Endothelial cell (in vitro differentiated cells): ENCODE results near the gene ERLEC1. TPM values are rescaled to one million over a fixed set of nuclear protein-coding genes. Genes with fewer than 3 reads are reported as not detected.
"Not testable (repeated sequence)": the region's sequence is repeated elsewhere in the genome, so short reads cannot be mapped to it uniquely, and the experiment has no call there.

Source experiments
- DNase-seq: peaks from one replicate; pipeline ENCODE4 v3.0.0; 2021; ENCODE audit warnings: low spot score
- H3K27ac Mint-ChIP-seq: one replicate; pipeline ENCODE4 v1.8.0; 2021; ENCODE audit warnings: mixed read lengths, inconsistent platforms; ENCODE audit not compliant: unreplicated experiment
- H3K27me3 Mint-ChIP-seq: one replicate; pipeline ENCODE4 v1.8.0; 2021; ENCODE audit warnings: mild to moderate bottlenecking, moderate library complexity, mixed read lengths, inconsistent platforms; ENCODE audit not compliant: unreplicated experiment
- H3K36me3 Mint-ChIP-seq: one replicate; pipeline ENCODE4 v1.8.0; 2021; ENCODE audit warnings: mild to moderate bottlenecking, low read depth, mixed read lengths, inconsistent platforms; ENCODE audit not compliant: unreplicated experiment
- H3K4me1 Mint-ChIP-seq: one replicate; pipeline ENCODE4 v1.8.0; 2021; ENCODE audit warnings: mild to moderate bottlenecking, mixed read lengths, inconsistent platforms; ENCODE audit not compliant: unreplicated experiment
- H3K4me3 Mint-ChIP-seq: one replicate; pipeline ENCODE4 v1.8.0; 2021; ENCODE audit warnings: mild to moderate bottlenecking, mixed read lengths, inconsistent platforms; ENCODE audit not compliant: unreplicated experiment
- H3K9me3 Mint-ChIP-seq: one replicate; pipeline ENCODE4 v1.8.0; 2021; ENCODE audit warnings: mixed read lengths, inconsistent platforms; ENCODE audit not compliant: unreplicated experiment
- total RNA-seq: library from RNA; stranded (reverse); fragmentation: NEBNext Ultra II Directional; extraction: Animal tissue kit (Norgen Biotek cat#: 25700); gene quantifications from one replicate; pipeline ENCODE4 v1.2.1, GENCODE V29; 2021; ENCODE audit not compliant: unreplicated experiment
- TF ChIP-seq, protein P1 (sequence below): fragments of 200-600 bp; sonication (generic); IDR thresholded peaks from one replicate; pipeline ENCODE4 v1.5.0; 2021; ENCODE audit warnings: antibody characterized with exemption; ENCODE audit not compliant: unreplicated experiment

The ERLEC1 gene
- total RNA-seq, 1 donor from 2014 or later: 31.0 TPM

DNA sequence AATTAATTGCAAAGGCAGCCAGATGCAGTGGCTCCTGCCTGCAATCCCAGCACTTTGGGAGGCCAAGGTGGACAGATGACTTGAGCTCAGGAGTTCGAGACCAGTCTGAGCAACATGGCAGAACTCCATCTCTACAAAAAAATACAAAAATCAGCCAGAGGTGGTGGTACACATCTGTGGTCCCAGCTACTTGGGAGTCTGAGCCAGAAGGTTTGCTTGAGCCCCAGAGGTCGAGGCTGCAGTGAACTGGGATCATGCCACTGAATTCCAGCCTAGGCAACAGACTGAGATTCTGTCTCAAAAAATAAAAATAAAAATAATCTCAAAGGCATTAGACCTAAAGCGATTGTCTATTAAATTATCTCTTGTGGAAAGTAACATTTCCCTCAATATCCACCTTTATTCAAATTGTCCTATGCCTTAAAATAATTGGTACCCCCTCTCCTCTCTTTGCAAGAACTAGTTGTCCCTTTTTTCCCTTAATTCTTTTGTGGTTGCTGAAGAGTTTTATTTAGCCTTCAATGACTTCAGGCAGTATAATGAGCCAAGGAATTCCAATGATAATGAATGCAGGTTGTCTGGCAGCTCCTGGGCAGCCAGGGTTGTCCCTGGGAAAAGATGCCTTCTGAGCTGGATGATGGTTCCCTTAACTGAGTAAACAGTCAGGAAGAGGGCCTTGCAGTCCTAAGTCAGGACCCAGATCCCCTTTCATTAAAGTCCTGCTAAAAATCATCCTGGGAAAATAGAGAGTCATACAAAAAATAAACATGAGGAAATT, 40.7 kb downstream of the ERLEC1 start:
- DNase-seq: no peak

DNA sequence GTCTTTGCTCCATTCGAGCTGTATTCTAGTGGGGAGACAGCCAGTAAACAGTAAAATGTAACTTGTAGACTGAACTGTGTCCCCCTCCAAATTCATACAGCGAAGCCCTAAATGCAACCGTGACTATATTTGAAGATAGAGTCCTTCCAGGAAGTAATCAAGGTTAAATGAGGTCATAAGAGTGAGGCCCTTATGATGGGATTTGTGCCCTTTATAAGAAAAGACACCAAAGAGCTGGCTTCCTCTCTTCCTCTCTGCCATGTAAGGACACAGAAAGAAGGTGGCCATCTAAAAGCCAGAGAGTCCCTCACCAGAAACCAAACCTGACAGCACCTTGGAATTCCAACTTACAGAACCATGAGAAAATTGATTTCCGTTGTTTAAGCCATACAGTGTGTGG, 41.5 kb downstream of the ERLEC1 start:
- Mint-ChIP-seq H3K4me3 (no peak overlapping the region), H3K27ac (no peak overlapping the region), H3K4me1 (no peaks in the 10 kb centered on the region), H3K27me3 (peaks cover 3% of the 10 kb centered on the region), H3K36me3 (peaks cover 8% of the 10 kb centered on the region), H3K9me3 (no peaks in the 10 kb centered on the region)
- DNase-seq: no peak
- TF ChIP-seq, protein P1, sequence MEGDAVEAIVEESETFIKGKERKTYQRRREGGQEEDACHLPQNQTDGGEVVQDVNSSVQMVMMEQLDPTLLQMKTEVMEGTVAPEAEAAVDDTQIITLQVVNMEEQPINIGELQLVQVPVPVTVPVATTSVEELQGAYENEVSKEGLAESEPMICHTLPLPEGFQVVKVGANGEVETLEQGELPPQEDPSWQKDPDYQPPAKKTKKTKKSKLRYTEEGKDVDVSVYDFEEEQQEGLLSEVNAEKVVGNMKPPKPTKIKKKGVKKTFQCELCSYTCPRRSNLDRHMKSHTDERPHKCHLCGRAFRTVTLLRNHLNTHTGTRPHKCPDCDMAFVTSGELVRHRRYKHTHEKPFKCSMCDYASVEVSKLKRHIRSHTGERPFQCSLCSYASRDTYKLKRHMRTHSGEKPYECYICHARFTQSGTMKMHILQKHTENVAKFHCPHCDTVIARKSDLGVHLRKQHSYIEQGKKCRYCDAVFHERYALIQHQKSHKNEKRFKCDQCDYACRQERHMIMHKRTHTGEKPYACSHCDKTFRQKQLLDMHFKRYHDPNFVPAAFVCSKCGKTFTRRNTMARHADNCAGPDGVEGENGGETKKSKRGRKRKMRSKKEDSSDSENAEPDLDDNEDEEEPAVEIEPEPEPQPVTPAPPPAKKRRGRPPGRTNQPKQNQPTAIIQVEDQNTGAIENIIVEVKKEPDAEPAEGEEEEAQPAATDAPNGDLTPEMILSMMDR: no peak

More for the DNA sequence above, 40.7 kb downstream of the ERLEC1 start:
- Mint-ChIP-seq H3K4me1 (no peaks in the 10 kb centered on the region), H3K27me3 (peaks cover 3% of the 10 kb centered on the region), H3K36me3 (peaks cover 8% of the 10 kb centered on the region), H3K27ac (no peak overlapping the region), H3K4me3 (no peak overlapping the region), H3K9me3 (no peaks in the 10 kb centered on the region)
- TF ChIP-seq, protein P1: no peak

DNA sequence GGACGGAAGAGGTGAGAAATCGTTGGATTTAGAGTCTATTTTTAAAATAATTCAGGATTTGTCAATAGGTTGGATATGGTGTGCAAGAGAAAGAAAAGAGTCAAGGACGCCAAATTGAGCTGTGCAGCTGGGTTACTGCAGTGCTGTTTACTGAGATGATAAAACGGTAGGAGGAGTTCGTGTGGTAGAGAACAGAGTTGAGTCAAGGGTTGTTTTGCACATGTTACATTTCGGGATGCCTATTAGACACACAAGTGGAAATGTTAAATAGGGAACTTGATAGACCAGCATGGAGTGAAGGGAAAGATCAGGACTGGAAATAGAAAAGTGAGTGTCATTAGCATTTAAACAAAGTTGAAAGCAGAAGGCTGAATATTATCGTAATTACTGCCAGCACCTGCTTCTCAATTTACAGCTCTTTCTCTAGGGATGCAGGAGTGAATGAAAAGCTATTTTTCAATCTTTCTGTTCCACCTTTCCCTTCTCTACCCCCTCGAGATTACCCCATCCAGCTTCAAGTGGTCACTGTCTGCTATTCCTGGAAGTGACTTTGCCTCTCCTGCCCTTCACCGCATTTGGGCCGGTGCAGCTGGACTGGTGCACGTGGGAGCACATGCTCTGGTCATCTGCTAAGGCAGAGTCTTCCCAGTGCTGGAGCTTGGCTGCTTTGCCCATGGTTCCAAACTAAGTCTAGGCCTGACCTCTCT, 42.6 kb downstream of the ERLEC1 start:
- Mint-ChIP-seq H3K27ac (no peak overlapping the region), H3K27me3 (peaks cover 3% of the 10 kb centered on the region), H3K4me1 (no peaks in the 10 kb centered on the region), H3K4me3 (no peak overlapping the region), H3K9me3 (no peaks in the 10 kb centered on the region), H3K36me3 (peaks cover 14% of the 10 kb centered on the region)
- no peak for DNase-seq
- TF ChIP-seq, protein P1: no peak

DNA sequence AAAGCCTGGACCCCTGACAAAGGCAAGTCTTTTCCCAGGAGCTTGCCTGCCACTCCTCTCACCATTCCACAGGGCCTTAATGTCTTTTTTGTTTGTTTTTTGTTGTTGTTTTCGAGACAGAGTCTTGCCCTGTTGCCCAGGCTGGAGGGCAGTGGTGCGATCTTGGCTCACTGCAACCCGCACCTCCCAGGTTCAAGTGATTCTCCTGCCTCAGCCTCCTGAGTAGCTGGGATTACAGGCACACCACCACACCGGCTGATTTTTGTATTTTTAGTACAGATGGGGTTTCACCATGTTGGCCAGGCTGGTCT, 43.1 kb downstream of the ERLEC1 start:
- not testable (repeated sequence) for H3K27me3 Mint-ChIP-seq, H3K4me3 Mint-ChIP-seq, H3K4me1 Mint-ChIP-seq, H3K9me3 Mint-ChIP-seq, H3K27ac Mint-ChIP-seq, DNase-seq
- H3K36me3 Mint-ChIP-seq: peaks cover 14% of the 10 kb centered on the region

DNA sequence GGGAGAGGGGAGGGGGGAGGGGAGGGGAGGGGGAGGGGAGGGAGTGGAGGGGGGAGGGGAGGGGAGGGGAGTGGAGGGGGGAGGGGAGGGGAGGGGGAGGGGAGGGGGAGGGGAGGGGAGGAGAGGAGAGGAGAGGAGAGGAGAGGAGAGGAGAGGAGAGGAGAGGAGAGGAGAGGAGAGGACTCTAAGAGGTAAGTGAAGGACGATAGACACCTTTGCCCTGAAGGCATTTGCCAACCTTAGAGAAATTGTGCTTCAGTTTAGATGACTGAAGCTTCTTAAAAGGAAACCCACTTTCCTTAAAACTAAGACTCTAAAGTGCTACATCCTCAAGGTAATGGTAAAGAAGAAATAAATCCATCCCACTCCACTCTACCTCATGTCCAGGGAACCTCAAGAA, 53.7 kb downstream of the ERLEC1 start:
- no peak overlapping the region for H3K4me3 Mint-ChIP-seq
- peaks cover 13% of the 10 kb centered on the region for H3K36me3 Mint-ChIP-seq
- H3K27ac Mint-ChIP-seq: no peak overlapping the region
- TF ChIP-seq, protein P1: no peak
- peaks cover 23% of the 10 kb centered on the region for H3K4me1 Mint-ChIP-seq
- H3K27me3 Mint-ChIP-seq: peaks cover 1% of the 10 kb centered on the region
- no peak for DNase-seq
- H3K9me3 Mint-ChIP-seq: no peaks in the 10 kb centered on the region

DNA sequence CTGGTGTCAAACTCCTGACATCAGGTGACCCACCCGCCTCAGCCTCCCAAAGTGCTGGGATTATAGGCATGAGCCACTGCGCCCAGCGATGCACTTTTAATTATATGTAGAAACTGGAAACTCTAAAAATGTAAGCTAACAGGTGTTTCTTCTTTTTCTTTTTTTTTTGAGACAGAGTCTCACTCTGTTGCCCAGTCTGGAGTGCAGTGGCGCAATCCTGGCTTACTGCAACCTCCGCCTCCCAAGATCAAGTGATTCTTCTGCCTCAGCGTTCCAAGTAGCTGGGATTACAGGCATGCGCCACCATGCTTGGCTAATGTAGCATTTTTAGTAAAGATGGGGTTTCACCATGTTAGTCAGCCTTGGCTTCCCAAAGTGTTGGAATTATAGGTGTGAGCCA, 54.8 kb downstream of the ERLEC1 start:
- not testable (repeated sequence) for H3K27me3 Mint-ChIP-seq, H3K36me3 Mint-ChIP-seq, DNase-seq, H3K9me3 Mint-ChIP-seq, H3K4me3 Mint-ChIP-seq, H3K27ac Mint-ChIP-seq
- H3K4me1 Mint-ChIP-seq: peaks cover 28% of the 10 kb centered on the region
